Activated CD4-positive, alpha-beta T cell treated with anti-CD3 and anti-CD28 coated beads for 24 hours (primary cell): Measurements from ENCODE around the gene RXFP3.
"Not testable (repeated sequence)": the region's sequence is repeated elsewhere in the genome, so short reads cannot be mapped to it uniquely, and the experiment has no call there.

Experiments used
- DNase-seq, 2 donors: peaks; one replicate each; pipeline ENCODE4 v3.0.0-alpha.2; 2020; ENCODE audit warnings: low read depth in 2 of 2

Gene RXFP3

GRCh38 chr5:33934176-33934575, 2.0 kb upstream of the RXFP3 start:
- no peak for DNase-seq

GRCh38 chr5:33936004-33936380, 194 bp upstream of the RXFP3 start:
- DNase-seq = peak; percentile 18 to 34

GRCh38 chr5:33937017-33937706, 976 bp downstream of the RXFP3 start:
- DNase-seq = no peak

GRCh38 chr5:33937707-33938506, 1.7 kb downstream of the RXFP3 start:
- DNase-seq = no peak

- DNase-seq = no peak
These were observed 2.3 kb downstream of the RXFP3 start for GRCh38 chr5:33938507-33938796.

- DNase-seq = no peak
These were observed 2.7 kb downstream of the RXFP3 start for GRCh38 chr5:33938881-33939280.

- DNase-seq = no peak
These were observed 3.5 kb downstream of the RXFP3 start for GRCh38 chr5:33939556-33940262.

- DNase-seq = no peak
These were observed 4.9 kb downstream of the RXFP3 start for GRCh38 chr5:33941090-33941489.

- DNase-seq = no peak
These were observed 8.5 kb downstream of the RXFP3 start for GRCh38 chr5:33944543-33945132.

- DNase-seq = not testable (repeated sequence)
These were observed 16.0 kb downstream of the RXFP3 start for GRCh38 chr5:33952175-33952574.

GRCh38 chr5:33957577-33958150, 21.5 kb downstream of the RXFP3 start:
- DNase-seq = no peak

GRCh38 chr5:33958176-33958575, 22.0 kb downstream of the RXFP3 start:
- DNase-seq = no peak

GRCh38 chr5:33964132-33964700, 28.0 kb downstream of the RXFP3 start:
- no peak for DNase-seq

- no peak for DNase-seq
These were observed 30.6 kb downstream of the RXFP3 start for GRCh38 chr5:33966805-33967204.

- DNase-seq = no peak
These were observed 32.2 kb downstream of the RXFP3 start for GRCh38 chr5:33968211-33969005.

- no peak for DNase-seq
These were observed 33.6 kb downstream of the RXFP3 start for GRCh38 chr5:33969572-33970452.

- no peak for DNase-seq
These were observed 37.1 kb downstream of the RXFP3 start for GRCh38 chr5:33973271-33973670.

- DNase-seq = no peak
These were observed 39.7 kb downstream of the RXFP3 start for GRCh38 chr5:33975852-33976251.

- DNase-seq = no peak
These were observed 40.1 kb downstream of the RXFP3 start for GRCh38 chr5:33976307-33976706.

- no peak for DNase-seq
These were observed 42.1 kb downstream of the RXFP3 start for GRCh38 chr5:33978306-33978705.
